HUES6 (cell line): ENCODE results near the gene TBX18.
A peak's percentile ranks its signal among the peaks of the same experiment; 100 is the strongest.

Source experiments
- H3K27ac ChIP-seq: 2 replicates; pipeline ENCODE4 v1.7.0; 2013; ENCODE audit warnings: low read depth, mild to moderate bottlenecking, low read length, inconsistent platforms
- H3K27me3 ChIP-seq: 2 replicates; pipeline ENCODE4 v1.6.1; 2013; ENCODE audit warnings: low read length; ENCODE audit not compliant: control insufficient read depth, insufficient read depth
- H3K36me3 ChIP-seq: 2 replicates; pipeline ENCODE4 v1.6.1; 2013; ENCODE audit warnings: low read length; ENCODE audit not compliant: control insufficient read depth, insufficient read depth
- H3K4me1 ChIP-seq: 2 replicates; pipeline ENCODE4 v1.6.1; 2013; ENCODE audit warnings: low read length; ENCODE audit not compliant: control insufficient read depth, insufficient read depth
- H3K4me3 ChIP-seq: 2 replicates; pipeline ENCODE4 v1.5.1; 2013; ENCODE audit warnings: low read depth, low read length
- H3K9ac ChIP-seq: one replicate; pipeline ENCODE4 v1.6.1; 2013; ENCODE audit warnings: mild to moderate bottlenecking, low read length
- H3K9me3 ChIP-seq: 2 replicates; pipeline ENCODE4 v1.6.1; 2013; ENCODE audit warnings: low read depth, low read length; ENCODE audit not compliant: control insufficient read depth, insufficient read depth

Gene TBX18

DNA sequence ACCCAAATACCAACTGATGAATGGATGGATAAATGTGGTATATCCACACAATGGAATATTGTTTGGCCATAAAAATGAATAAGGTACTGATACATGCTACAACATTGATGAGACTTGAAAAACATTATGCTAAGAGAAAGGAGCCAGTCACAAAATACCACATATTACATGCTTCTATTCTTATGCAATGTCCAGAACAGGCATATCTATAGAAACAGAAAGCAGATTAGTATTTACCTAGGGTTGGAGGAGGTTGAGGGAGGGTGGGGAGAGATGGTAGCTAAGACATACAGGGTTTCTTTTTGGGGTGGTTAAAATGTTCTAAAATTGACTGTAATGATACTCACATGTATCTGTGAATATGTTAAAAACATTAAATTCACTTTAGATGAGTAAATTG, 24.8 kb upstream of the TBX18 start:
- Histone ChIP-seq H3K9me3 (no peaks in the 10 kb centered on the region), H3K4me1 (no peaks in the 10 kb centered on the region; the same call in 1 of the 2 replicates), H3K36me3 (no peaks in the 10 kb centered on the region), H3K4me3 (no peak overlapping the region), H3K9ac (no peak overlapping the region), H3K27me3 (no peaks in the 10 kb centered on the region; the same call in 1 of the 2 replicates), H3K27ac (no peak overlapping the region)

DNA sequence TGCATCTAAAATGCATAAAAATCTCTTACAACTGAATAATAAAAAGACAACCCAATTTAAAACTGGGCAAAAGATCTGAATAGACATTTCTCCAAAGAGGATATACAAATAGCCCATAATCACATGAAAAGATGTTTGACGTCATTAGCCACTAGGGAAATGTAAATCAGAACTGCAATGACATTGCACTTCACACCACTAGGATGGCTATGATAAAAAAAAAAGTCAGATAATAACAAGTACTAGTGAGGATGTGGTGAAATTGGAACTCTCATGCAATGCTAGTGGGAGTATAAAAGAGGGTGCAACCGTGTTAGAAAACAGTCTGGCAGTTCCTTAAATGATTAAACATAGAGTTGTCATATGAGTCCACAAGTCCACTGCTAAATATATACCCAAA, 24.3 kb upstream of the TBX18 start:
- H3K4me1 ChIP-seq, result no peaks in the 10 kb centered on the region; the same call in 1 of the 2 replicates
- no peaks in the 10 kb centered on the region for H3K36me3 ChIP-seq
- no peak overlapping the region for H3K9ac ChIP-seq
- H3K27me3 ChIP-seq, result no peaks in the 10 kb centered on the region; the same call in 1 of the 2 replicates
- H3K9me3 ChIP-seq, result no peaks in the 10 kb centered on the region
- H3K4me3 ChIP-seq, result no peak overlapping the region
- no peak overlapping the region for H3K27ac ChIP-seq

DNA sequence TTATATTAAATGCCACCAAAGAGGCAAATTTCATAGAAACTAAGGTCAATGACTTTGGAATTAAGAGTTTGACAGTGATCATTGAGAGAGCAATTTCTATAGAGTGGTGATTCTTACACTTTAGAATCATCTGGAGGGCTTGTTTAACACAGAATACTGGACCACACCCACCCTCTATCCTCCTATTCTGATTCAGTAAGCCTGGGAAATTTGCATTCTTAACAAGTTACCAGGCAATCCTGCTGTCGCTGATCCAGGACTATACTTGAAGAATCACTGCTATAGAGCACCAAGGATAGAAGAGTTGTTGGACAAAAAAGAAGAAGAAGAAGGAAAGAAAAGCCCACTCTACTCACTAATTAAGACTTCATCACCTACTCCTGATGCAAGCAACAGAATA, 21.3 kb upstream of the TBX18 start:
- Histone ChIP-seq H3K4me1 (no peaks in the 10 kb centered on the region; the same call in 1 of the 2 replicates), H3K9me3 (no peaks in the 10 kb centered on the region), H3K4me3 (no peak overlapping the region), H3K27me3 (peaks cover 8% of the 10 kb centered on the region; the same call in 1 of the 2 replicates), H3K9ac (no peak overlapping the region), H3K36me3 (no peaks in the 10 kb centered on the region), H3K27ac (no peak overlapping the region)

DNA sequence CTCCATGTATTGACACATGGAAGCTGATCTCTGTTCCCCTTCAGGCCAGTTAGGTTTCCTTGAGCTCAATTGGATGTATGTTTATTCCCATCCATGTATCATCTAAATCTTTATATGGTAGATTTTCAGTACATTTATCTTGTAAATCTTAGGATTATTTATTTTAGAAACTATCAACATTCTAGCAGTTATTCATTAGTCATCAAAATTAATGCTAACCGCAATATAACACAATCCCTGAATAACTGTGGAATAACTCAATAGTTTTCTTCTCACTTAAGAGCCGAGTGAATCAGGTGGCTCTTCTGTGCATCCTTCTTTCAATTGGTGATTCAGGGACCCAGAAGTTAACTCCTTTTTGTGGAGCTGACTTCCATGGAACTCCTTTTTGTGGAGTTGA, 15.5 kb upstream of the TBX18 start:
- H3K9me3 ChIP-seq, result no peaks in the 10 kb centered on the region

DNA sequence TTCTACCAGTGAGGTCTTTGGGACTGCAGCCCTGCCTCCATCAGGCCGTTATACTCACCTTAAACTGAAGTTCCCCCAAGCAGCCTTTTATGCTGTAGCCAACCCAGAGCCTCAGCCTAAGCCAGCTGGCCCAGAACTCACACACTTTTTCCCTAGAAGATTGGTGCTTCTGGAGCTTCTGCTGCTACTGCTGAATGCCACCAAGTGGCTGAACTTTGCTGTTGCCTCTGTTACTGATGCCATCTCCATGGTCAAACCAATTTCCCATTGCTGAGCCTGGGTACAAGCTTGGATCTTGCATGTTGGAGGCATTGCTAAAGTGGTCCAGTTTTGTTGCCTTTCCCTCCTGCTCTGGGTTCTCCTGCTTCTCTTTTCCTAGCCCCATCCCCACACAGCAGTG, 15.0 kb upstream of the TBX18 start:
- H3K27ac ChIP-seq, result no peak overlapping the region
- H3K36me3 ChIP-seq, result no peaks in the 10 kb centered on the region
- no peaks in the 10 kb centered on the region for H3K4me1 ChIP-seq
- H3K27me3 ChIP-seq, result peaks cover 69% of the 10 kb centered on the region
- no peaks in the 10 kb centered on the region for H3K9me3 ChIP-seq
- H3K4me3 ChIP-seq, result no peak overlapping the region
- H3K9ac ChIP-seq, result no peak overlapping the region

More for the DNA sequence above, 15.5 kb upstream of the TBX18 start:
- H3K36me3 ChIP-seq, result no peaks in the 10 kb centered on the region
- H3K4me3 ChIP-seq, result no peak overlapping the region
- no peak overlapping the region for H3K9ac ChIP-seq
- H3K4me1 ChIP-seq, result no peaks in the 10 kb centered on the region
- H3K27ac ChIP-seq, result no peak overlapping the region
- peaks cover 64% of the 10 kb centered on the region for H3K27me3 ChIP-seq

DNA sequence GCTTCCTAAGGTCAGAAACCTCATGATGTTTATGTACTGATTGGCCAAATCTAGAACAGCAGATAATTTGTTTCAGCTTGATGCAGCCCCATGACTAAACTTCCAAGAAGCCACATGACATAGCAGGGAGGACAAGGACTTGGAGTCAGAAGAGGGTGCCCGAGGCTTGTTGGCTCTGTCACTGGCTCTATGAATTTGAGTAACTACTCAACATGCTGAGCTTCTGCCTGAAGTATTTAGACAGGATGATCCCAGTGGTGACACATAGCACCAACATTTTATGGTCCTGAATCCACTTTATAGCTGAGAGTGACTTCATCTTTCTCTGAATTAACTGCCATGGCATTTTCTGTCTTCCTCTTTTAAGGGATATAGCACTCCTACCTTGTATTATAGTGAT, 13.5 kb upstream of the TBX18 start:
- H3K27me3 ChIP-seq, result peaks cover 81% of the 10 kb centered on the region

DNA sequence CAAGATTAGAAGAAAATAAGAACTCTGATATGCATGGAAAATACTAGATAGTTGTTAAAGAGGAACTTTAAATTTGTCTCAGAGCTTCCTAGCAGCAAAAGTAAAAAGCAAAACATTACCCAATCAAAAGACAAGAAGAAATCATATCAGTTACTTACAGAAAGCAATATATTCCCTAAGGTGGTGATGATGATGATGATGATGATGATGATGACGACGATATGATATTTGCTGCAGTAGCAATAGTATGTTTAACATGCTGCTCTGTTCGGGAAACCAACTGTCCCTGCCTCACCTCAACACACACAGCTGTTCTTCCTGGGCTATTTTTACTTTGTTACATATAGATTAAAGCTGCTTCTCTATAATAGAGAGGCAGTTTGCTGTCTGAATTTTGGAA, 12.0 kb upstream of the TBX18 start:
- H3K27me3 ChIP-seq, result peaks cover 96% of the 10 kb centered on the region
- H3K27ac ChIP-seq, result no peak overlapping the region
- no peaks in the 10 kb centered on the region for H3K4me1 ChIP-seq
- H3K9me3 ChIP-seq, result no peaks in the 10 kb centered on the region
- H3K36me3 ChIP-seq, result no peaks in the 10 kb centered on the region
- H3K4me3 ChIP-seq, result no peak overlapping the region
- H3K9ac ChIP-seq, result no peak overlapping the region

More for the DNA sequence above, 13.5 kb upstream of the TBX18 start:
- Histone ChIP-seq H3K36me3 (no peaks in the 10 kb centered on the region), H3K9me3 (no peaks in the 10 kb centered on the region), H3K4me3 (no peak overlapping the region), H3K4me1 (no peaks in the 10 kb centered on the region), H3K27ac (no peak overlapping the region), H3K9ac (no peak overlapping the region)

DNA sequence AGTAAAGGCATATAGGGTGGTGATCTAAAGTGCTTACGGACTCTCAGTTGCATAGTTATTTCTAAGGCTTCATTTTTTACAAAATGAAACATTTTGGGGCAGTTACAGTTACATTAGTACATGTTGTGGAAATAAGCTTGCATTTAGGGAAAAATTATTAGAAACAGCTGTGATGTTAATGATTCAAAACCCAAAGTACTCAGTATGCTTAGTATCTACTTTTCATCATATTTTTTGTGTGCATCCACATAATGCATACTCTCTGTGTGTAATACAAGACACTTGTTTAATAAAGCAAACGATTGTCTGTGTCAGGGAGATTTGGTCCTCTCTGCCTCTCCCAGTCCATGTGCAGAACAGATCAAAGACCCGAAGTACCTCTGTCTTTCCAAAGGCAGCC, 11.4 kb upstream of the TBX18 start:
- H3K9ac ChIP-seq, result no peak overlapping the region
- H3K36me3 ChIP-seq, result no peaks in the 10 kb centered on the region
- H3K9me3 ChIP-seq, result no peaks in the 10 kb centered on the region
- H3K27me3 ChIP-seq, result peaks cover 98% of the 10 kb centered on the region
- H3K4me1 ChIP-seq, result no peaks in the 10 kb centered on the region
- H3K27ac ChIP-seq, result no peak overlapping the region
- no peak overlapping the region for H3K4me3 ChIP-seq

DNA sequence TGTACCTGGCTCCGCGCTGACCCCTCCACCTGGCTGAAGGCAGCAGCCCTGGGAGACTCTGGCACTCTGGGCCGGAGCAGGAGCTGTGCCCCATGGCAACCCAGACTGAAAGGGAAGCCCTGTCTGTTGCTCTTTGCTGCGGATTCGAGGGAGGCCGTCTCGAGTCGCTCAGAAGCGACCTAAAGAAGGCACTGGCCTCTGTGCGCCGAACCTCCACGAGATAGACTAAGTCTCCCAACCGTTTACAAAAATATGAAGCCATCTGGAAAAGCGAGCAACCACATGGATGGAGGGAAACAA, 10.5 kb upstream of the TBX18 start:
- H3K27me3 ChIP-seq, result peaks cover 98% of the 10 kb centered on the region
- no peaks in the 10 kb centered on the region for H3K36me3 ChIP-seq
- H3K9me3 ChIP-seq, result no peaks in the 10 kb centered on the region
- peak overlapping the region; percentile 69 for H3K4me3 ChIP-seq
- no peak overlapping the region for H3K27ac ChIP-seq
- no peaks in the 10 kb centered on the region for H3K4me1 ChIP-seq
- no peak overlapping the region for H3K9ac ChIP-seq

DNA sequence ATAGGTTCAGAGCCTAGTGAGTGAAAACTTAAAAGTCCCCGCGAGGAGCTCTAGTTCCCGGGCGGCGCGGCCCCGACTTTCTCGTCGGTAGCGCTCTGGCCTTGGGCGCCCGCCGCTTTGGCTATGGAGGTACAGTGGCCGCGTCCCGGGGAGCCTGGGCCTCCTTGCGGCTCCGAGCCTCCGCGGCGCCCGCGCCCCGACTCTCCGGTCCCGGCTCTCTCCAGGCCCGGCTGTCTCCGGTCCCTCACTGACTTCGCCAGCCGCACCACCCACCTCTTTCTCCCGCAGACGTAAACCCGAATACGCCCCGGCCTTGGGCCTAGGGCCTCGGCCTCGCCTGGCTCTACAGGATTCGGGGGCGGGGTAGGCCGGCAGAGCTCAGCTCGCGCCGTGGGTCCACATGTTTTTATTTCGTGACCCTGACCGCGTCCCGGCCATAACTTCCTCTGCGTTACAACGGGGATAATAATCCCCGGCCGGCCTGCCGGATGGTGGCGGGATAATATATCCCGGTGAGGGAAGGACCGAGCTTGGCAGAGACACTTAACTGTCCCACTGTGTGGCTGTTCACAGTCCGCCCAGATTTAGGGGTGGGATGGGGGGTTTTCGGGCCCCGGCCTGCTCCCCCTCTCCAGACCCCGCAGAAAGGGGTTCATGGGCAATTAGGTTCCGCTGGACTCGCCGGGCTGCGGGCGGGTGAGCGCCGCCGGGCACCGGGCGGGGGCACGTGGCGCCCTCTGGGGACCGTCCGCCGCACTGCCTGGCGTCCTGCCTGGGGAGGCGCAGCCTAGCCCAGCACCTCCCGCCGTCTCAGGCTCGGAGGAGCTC, 10.0 kb upstream of the TBX18 start:
- Histone ChIP-seq H3K27me3 (peaks cover 99% of the 10 kb centered on the region), H3K36me3 (no peaks in the 10 kb centered on the region), H3K27ac (no peak overlapping the region), H3K4me3 (peak overlapping the region; percentile 69), H3K9me3 (no peaks in the 10 kb centered on the region), H3K9ac (no peak overlapping the region), H3K4me1 (no peaks in the 10 kb centered on the region)

DNA sequence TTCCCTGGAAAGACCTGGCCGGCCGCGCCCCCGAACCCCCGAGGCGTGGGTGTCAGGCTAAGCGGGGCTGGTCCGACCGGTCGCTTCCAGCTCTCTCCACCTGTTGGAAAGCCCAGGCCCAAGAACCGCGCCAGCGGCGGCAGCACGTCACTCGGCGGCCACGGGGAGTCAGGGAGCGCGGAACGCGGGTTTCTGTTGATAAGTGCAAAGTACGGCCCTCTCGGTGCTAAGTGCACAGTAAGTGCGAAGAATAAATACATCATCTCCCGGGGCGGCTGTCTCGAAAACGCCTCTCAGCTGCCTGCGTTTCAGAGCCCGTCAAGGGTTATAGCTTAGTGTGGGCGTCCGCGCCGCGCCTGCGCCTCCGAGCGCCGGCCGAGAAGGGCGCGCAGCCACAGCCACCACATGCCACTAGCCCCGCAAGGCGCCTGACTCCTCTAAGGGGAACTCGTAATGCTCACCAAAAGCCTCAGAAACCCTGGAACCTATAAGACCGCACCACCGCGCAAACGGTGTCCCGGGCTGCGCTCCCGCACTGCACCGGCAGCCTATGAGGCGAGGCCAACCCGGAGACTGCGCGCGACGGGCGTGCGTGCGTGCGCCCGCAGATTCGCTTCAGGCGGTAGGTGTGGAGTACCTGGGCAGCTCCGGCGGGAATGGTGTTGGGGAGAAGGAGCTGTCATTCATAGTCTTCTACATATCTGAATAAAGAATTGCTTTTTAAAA, 9.2 kb upstream of the TBX18 start:
- no peaks in the 10 kb centered on the region for H3K4me1 ChIP-seq
- no peak overlapping the region for H3K27ac ChIP-seq
- peaks cover 100% of the 10 kb centered on the region for H3K27me3 ChIP-seq
- no peaks in the 10 kb centered on the region for H3K9me3 ChIP-seq
- H3K4me3 ChIP-seq, result peak overlapping the region; percentile 69
- no peaks in the 10 kb centered on the region for H3K36me3 ChIP-seq
- no peak overlapping the region for H3K9ac ChIP-seq
